Measurements from ENCODE around the gene LRRN3. TPM values are rescaled to one million over a fixed set of nuclear protein-coding genes. Genes with fewer than 3 reads are reported as not detected.
A peak's percentile ranks its signal among the peaks of the same experiment; 100 is the strongest.
"Not testable (repeated sequence)": the region's sequence is repeated elsewhere in the genome, so short reads cannot be mapped to it uniquely, and the experiment has no call there.

LRRN3 gene
- 5.9 and 7.8 TPM in 2 replicates for total RNA-seq (2014; rRNA removed; shearing (Covaris generic))

- DNase-seq (ENCODE audit: low read depth) = peak; percentile 74
Measured at GRCh38 chr7:111090846-111091245, at the start of gene LRRN3. LRRN3 (plus strand) TSS chr7:111091127; CDS start chr7:111122773, 31,646 bp downstream.

- DNase-seq (ENCODE audit: low read depth) = no peak
Measured at GRCh38 chr7:111041577-111041976, 49.4 kb upstream of the LRRN3 start.

- DNase-seq (ENCODE audit: low read depth) = no peak
Measured at GRCh38 chr7:111042842-111043241, 48.1 kb upstream of the LRRN3 start.

DNA sequence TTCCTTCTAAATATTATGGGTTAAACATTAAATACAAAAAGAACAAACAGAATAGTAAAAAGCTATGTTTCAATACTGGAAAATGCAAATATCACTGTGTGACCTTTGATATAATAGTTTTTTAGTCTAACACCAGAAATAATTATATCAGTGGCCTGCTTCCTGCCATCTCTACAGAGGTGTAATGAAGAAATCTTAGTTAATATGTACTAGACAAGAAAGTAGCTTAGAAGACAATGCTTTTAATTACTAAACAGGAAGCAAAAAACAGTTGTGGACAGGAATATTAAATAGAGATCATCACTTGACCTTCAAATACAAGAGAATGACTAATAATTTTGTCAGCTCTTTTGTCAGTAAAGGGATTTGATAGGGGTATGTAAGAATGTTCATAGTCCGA is 47.4 kb upstream of the LRRN3 start:
- DNase-seq (ENCODE audit: low read depth) = no peak

DNA sequence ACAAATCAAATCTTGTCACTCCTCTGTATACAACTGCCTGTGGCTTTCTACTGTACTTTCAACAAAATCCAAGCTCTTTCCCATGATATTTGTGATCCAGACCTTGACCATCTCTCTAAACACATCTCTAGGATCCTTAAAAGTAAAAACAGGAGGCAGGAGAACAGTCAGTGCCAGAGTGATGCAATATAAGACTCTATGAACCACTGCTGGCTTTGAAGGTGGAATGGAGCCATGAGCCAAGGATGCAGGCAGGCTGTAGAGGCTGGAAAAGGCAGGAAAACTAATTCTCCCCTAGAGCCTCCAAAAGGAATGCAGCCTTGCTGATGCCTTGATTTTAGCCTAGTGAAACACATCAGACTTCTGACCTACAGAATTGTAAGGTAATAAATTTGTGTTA is 45.5 kb upstream of the LRRN3 start:
- DNase-seq (ENCODE audit: low read depth) = no peak

DNA sequence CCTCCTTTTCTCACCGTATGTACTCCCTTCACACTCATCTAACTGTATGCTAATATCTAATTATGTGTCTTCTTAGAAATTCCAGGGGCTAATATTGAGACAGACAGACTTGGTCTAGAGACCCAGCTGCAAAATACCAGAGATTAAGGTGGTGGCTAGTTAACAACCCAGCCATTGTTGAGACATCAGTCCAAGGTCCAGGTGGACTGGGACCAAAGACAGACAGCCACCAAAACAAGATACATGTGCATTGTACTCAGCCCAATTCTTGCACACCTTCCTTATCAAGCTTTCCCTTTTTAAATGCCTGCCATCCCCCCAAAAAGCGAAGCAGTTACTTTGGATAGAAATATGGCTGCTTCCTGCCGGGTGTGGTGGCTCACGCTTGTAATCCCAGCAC is 43.3 kb upstream of the LRRN3 start:
- no peak for DNase-seq (ENCODE audit: low read depth)

GRCh38 chr7:111049971-111050680 is 40.8 kb upstream of the LRRN3 start:
- no peak for DNase-seq (ENCODE audit: low read depth)

GRCh38 chr7:111050875-111051416 is 40.0 kb upstream of the LRRN3 start:
- no peak for DNase-seq (ENCODE audit: low read depth)

- no peak for DNase-seq (ENCODE audit: low read depth)
Measured at GRCh38 chr7:111051832-111052231, 39.1 kb upstream of the LRRN3 start.

- DNase-seq (ENCODE audit: low read depth) = no peak
Measured at GRCh38 chr7:111053035-111053434, 37.9 kb upstream of the LRRN3 start.

GRCh38 chr7:111056371-111056770 is 34.6 kb upstream of the LRRN3 start:
- no peak for DNase-seq (ENCODE audit: low read depth)

DNA sequence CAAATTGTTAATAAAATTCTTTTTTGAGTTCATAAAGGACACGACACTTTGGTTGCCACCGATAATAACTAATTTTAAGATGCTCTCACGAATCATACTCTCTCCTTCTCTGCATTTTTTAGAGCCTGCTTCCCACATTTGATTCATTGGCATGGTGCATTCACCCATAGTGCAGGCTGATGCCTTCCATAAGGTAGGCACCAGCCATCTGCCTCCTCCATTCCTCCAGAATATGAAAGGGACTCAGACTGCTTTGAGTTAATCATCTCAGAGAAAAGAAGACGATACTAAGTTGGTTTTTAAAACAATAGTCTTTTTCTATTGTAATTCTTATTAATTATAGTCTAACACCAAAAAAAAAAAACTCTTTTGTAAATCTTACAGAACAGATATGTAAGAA is 33.9 kb upstream of the LRRN3 start:
- DNase-seq (ENCODE audit: low read depth) = no peak

GRCh38 chr7:111059833-111060232 is 31.1 kb upstream of the LRRN3 start:
- no peak for DNase-seq (ENCODE audit: low read depth)

DNA sequence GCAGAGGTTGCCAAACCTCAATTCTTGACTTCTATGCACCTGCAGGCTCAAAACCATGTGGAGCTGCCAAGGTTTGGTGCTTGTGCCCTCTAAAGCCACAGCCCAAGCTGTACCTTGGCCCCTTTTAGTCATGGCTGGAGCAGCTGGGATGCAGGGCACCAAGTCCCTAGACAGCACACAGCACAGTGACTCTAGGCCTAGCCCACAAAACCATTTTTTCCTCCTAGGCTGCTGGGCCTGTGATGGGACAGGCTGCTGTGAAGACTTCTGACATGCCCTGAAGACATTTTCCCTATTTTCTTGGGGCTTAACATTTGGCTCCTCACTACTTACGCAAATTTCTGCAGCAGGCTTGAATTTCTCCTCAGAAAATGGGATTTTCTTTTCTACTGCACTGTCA is 27.8 kb upstream of the LRRN3 start:
- no peak for DNase-seq (ENCODE audit: low read depth)

DNA sequence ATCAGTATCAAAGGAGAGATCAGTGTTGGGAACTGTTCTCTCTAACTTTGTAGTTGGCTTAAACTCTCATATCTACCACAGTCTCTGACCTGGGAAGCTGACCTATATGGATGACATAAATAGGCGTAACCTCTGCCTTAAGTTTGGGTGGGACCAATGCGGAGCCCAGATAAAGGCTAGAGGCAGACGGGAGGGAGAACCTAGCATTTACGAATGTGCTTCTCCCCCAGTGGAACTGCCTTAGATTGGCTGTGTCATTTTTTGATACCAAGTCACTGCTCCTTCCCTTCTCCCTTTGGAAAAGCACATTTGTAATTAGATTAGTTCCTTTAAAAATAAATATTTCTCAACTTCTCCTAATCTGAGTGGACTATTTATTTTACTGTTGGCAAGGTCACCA is 23.7 kb upstream of the LRRN3 start:
- no peak for DNase-seq (ENCODE audit: low read depth)

GRCh38 chr7:111067682-111068081 is 23.2 kb upstream of the LRRN3 start:
- DNase-seq (ENCODE audit: low read depth) = no peak

- DNase-seq (ENCODE audit: low read depth) = no peak
Measured at GRCh38 chr7:111068618-111069017, 22.3 kb upstream of the LRRN3 start.

- no peak for DNase-seq (ENCODE audit: low read depth)
Measured at GRCh38 chr7:111071556-111071955, 19.4 kb upstream of the LRRN3 start.

DNA sequence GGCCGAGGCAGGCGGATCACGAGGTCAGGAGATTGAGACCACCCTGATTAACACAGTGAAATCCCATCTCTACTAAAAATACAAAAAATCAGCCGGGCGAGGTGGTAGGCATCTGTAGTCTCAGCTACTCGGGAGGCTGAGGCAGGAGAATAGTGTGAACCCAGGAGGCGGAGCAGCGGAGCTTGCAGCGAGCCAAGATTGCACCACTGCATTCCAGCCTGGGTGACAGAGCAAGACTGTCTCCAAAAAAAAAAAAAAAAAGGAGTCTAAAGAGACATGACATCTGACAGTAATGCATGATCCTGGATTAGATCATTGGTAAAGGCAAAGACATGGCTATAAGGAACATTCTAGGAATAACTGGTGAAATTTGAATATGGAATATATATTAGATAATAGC is 18.3 kb upstream of the LRRN3 start:
- not testable (repeated sequence) for DNase-seq (ENCODE audit: low read depth)

GRCh38 chr7:111074071-111074747 is 16.7 kb upstream of the LRRN3 start:
- no peak for DNase-seq (ENCODE audit: low read depth)

DNA sequence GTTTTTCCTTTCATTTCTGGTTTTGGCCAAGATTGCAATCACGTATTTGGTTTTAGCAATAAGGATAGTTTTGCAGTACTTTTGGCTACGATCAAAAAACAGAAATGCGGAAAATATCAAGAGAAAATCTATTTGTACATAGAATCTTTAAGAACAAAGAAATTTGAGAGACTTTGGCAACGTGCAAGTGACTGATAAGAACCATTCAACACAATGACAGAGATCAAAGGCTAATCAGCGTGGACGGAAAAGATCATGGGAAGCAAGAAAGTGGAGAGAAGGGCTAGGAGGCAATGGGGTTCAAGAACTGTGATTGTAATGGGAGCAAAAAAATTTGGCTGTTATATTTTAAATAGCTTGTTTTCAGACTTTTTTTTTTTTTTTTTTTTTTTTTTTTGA is 16.2 kb upstream of the LRRN3 start:
- DNase-seq (ENCODE audit: low read depth) = no peak

- no peak for DNase-seq (ENCODE audit: low read depth)
Measured at GRCh38 chr7:111075498-111075897, 15.4 kb upstream of the LRRN3 start.

GRCh38 chr7:111076205-111076604 is 14.7 kb upstream of the LRRN3 start:
- DNase-seq (ENCODE audit: low read depth) = peak; percentile 79

Data from M059J (cell line).